Testis (tissue), 3 donors: ENCODE measurements around the gene ZNF689. TPM values are rescaled to one million over a fixed set of nuclear protein-coding genes. Genes with fewer than 3 reads are reported as not detected.
A peak's percentile ranks its signal among the peaks of the same experiment; 100 is the strongest.

Experiments
- DNase-seq: peaks from one replicate; pipeline ENCODE4 v3.0.0-alpha.2; 2019
- H3K27ac ChIP-seq, 2 donors: fragments of 200-600 bp; sonication (generic); one replicate each; pipeline ENCODE4 v1.5.1; 2019
- H3K27me3 ChIP-seq: fragments of 200-600 bp; sonication (generic); one replicate; pipeline ENCODE4 v1.5.1; 2019
- H3K36me3 ChIP-seq: fragments of 200-600 bp; sonication (generic); one replicate; pipeline ENCODE4 v1.5.1; 2017; ENCODE audit warnings: low read depth; ENCODE audit errors: missing control alignments
- H3K4me1 ChIP-seq: fragments of 200-600 bp; sonication (generic); one replicate; pipeline ENCODE4 v1.5.1; 2019
- H3K4me3 ChIP-seq, 2 donors: fragments of 200-600 bp; sonication (generic); one replicate each; pipeline ENCODE4 v1.5.1; 2017 to 2019
- H3K9me3 ChIP-seq: fragments of 200-600 bp; sonication (generic); one replicate; pipeline ENCODE4 v1.5.1; 2017
- POLR2A ChIP-seq: fragments of 450-650 bp; IDR thresholded peaks from one replicate; pipeline ENCODE4 v1.6.1; 2017; ENCODE audit warnings: antibody characterized with exemption, mild to moderate bottlenecking, moderate library complexity
- WGBS, 2 donors: methylation state at CpG; one replicate each; pipeline ENCODE4 v1.1.5; 2018; 5-methylcytosine and 5-hydroxymethylcytosine counted together
- intact Hi-C: fragments of 100-400 bp; cut with DNase I; formaldehyde crosslinking; loops from one replicate; pipeline ENCODE4 v1.15.1; 2023; ENCODE audit warnings: low total_unique reads
- polyA plus RNA-seq: library from polyadenylated mRNA; stranded (reverse); fragments of 350-450 nt; fragmentation: Illumina TruSeq; extraction: RNeasy Lipid Tissue Mini Kit (QIAGEN cat#74804); gene quantifications from one replicate; pipeline ENCODE4 v1.2.3, GENCODE V29; 2014; ENCODE audit warnings: low read depth, low replicate concordance; ENCODE audit not compliant: insufficient read depth
- total RNA-seq, 2 donors: library from RNA; depleted of rRNA; stranded (reverse); fragments of >200 nt; gene quantifications; one replicate each; pipeline ENCODE4 v1.2.3, GENCODE V29; 2016
- TF ChIP-seq, protein P1 (sequence below), 3 experiments: fragments of 450-650 bp in 2 of 3; fragments of 200-600 bp in 1 of 3; sonication (generic) in 1 of 3; IDR thresholded peaks; one replicate each; pipeline ENCODE4 v1.5.1; 2016 to 2019; ENCODE audit warnings: antibody characterized with exemption in 3 of 3, mild to moderate bottlenecking in 2 of 3, moderate library complexity in 1 of 3

The ZNF689 gene
- total and polyA plus RNA-seq, 3 donors from 2014 or later = 33.0 to 82.7 (median 41.3) TPM

DNA sequence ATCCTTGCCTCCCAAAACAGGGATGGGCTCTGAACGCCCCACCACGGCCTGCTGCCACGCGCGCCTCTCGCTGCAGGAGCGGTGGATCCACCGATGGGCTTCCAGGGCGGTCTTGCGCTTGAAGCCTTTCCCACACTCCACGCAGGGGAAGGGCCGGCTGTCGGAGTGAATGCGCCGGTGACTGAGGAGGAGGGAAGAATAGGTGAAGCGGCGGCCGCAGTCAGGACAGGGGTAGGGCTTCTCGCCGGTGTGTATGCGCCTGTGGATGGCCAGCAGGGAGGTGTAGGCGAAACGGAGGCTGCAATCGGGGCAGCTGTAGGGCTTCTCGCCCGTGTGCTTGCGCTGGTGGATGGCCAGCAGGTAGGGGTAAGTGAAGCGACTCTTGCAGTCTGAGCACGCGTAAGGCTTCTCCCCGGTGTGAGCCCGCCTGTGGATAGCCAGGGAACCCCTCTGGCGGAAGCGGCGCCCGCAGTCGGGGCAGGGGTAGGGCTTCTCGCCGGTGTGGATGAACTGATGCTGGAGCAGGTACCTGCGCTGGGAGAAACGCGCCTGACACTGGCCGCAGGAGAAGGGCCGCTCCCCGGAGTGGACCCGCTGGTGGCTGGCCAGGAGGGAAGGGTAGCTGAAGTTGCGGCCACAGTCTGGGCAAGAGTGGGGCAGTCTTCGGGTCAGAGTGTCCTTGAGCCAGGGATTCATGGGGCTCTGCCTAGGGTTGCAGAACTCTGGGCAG, 27.4 kb downstream of the ZNF689 start:
- intact Hi-C loops = no loop called here
- 45 to 84% methylated on average over 32 to 48 of the region's 48 CpGs for WGBS, 2 donors
- Histone ChIP-seq H3K27me3 (no peaks in the 10 kb centered on the region), H3K4me3 (no peak overlapping the region), H3K4me1 (peaks cover 10% of the 10 kb centered on the region), H3K27ac (no peak overlapping the region), H3K36me3 (no peaks in the 10 kb centered on the region), H3K9me3 (no peaks in the 10 kb centered on the region)
- no peak for TF ChIP-seq POLR2A
- TF ChIP-seq, protein P1, sequence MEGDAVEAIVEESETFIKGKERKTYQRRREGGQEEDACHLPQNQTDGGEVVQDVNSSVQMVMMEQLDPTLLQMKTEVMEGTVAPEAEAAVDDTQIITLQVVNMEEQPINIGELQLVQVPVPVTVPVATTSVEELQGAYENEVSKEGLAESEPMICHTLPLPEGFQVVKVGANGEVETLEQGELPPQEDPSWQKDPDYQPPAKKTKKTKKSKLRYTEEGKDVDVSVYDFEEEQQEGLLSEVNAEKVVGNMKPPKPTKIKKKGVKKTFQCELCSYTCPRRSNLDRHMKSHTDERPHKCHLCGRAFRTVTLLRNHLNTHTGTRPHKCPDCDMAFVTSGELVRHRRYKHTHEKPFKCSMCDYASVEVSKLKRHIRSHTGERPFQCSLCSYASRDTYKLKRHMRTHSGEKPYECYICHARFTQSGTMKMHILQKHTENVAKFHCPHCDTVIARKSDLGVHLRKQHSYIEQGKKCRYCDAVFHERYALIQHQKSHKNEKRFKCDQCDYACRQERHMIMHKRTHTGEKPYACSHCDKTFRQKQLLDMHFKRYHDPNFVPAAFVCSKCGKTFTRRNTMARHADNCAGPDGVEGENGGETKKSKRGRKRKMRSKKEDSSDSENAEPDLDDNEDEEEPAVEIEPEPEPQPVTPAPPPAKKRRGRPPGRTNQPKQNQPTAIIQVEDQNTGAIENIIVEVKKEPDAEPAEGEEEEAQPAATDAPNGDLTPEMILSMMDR (IDR thresholded peaks at IDR 0.05) = no peak
- no peak for DNase-seq

DNA sequence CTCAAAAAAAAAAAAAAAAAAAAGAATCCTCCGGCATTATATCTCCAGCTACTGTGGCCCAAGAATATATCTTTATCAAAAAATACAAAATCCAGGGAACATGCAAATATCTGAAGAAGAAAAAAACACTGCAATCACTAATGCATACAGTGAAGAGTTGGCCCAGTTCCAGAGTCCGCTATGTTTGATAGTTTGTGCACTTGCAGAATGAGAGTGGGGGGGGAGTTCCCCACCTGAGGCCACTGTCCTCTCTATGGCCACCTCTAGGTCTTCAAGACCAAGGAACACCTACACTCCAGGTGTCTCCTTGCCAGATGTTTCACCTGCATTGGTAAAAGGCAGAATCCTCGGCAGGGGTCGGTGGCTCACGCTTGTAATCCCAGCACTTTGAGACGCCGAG, 28.7 kb downstream of the ZNF689 start:
- WGBS, 2 donors = 70 to 78% methylated on average over 7 of the region's 7 CpGs
- Histone ChIP-seq H3K36me3 (no peaks in the 10 kb centered on the region), H3K27me3 (no peaks in the 10 kb centered on the region), H3K4me1 (peaks cover 10% of the 10 kb centered on the region), H3K9me3 (no peaks in the 10 kb centered on the region), H3K27ac (no peak overlapping the region), H3K4me3 (no peak overlapping the region)
- intact Hi-C loops = no loop called here
- DNase-seq = no peak
- TF ChIP-seq POLR2A = no peak
- TF ChIP-seq, protein P1 (IDR thresholded peaks at IDR 0.05) = no peak

DNA sequence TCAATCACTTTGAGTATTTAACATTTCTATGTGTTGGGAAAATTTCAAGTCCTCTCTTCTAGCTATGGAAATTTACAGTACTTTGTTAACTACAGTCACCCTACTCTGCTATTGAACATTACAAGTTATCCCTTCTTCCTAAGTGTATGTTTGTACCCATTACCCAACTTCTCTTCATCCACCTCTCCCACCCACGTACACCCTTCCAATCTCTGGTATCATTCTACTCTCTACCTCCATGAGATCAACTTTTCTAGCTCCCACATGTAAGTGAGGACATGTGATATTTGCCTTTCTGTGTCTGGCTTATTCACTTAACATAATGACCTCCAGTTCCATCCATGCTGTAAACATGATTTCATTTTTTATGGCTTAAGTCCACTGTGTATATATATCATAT, 35.5 kb downstream of the ZNF689 start:
- Histone ChIP-seq H3K27ac (no peak overlapping the region), H3K4me3 (no peak overlapping the region), H3K4me1 (peaks cover 9% of the 10 kb centered on the region), H3K9me3 (no peaks in the 10 kb centered on the region), H3K36me3 (no peaks in the 10 kb centered on the region), H3K27me3 (no peaks in the 10 kb centered on the region)
- TF ChIP-seq POLR2A = no peak
- TF ChIP-seq, protein P1 (IDR thresholded peaks at IDR 0.05) = no peak
- intact Hi-C loops = no loop called here
- no peak for DNase-seq
- WGBS, 2 donors = 74 to 92% methylated on average over 1 of the region's 1 CpG

DNA sequence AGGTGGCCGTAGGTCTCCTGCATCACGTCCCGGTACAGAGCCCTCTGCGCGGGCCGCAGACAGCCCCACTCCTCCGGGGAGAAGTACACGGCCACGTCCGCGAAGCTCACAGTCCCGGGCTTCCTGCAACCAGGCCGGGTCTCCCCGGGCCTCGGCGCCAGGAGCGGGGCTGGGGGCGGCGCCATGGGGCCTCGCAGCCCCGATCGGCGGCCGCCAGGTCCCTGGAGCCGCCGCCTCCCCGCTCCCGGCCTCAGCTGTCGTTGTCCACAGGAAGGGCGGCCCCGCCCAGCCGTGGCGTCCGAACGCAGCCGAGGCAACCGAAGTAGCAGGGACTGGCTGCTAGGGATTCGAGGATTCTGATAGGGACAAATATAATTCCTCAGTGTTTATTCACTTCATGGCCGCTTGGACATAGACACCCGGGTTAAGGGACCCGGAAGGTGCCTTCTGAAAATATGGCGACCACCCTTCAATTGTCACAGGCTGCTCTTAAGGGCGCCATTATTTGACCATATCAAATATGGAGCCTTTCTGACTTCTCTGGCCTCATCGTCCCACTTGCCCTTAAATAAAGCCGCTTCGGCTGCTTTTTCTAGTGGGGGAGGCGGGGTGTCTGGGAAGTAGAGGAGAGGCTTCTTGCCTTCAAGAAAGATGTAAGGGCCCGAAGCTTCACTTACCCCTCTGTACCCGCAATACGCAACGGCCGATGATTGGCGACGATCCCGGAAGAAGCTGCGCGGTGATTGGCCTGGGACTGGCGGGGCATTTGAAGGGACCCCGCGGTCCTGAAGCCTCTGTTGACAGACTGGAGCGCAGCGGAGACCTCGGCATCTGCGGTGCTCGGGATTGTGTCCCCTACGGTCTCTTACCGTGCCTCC, 38.5 kb downstream of the ZNF689 start, which contains the start of gene ZNF688:
Gene ZNF688, minus strand, starts transcription at position 270 of the 878 bp plus-strand sequence. Its CDS starts 85 bp downstream, at position 185.
- peaks cover 9% of the 10 kb centered on the region for H3K4me1 ChIP-seq
- H3K36me3 ChIP-seq = no peaks in the 10 kb centered on the region
- peak; percentile 96 for DNase-seq
- WGBS, 2 donors = 0% methylated on average over 21 to 50 of the region's 67 CpGs
- intact Hi-C loops = no loop called here
- H3K9me3 ChIP-seq = no peaks in the 10 kb centered on the region
- TF ChIP-seq, protein P1 (IDR thresholded peaks at IDR 0.05) = peak in 1 of 3 experiments; percentile 28
- TF ChIP-seq POLR2A = no peak
- peak within 1 kb of the TSS; percentile 97 for H3K27ac ChIP-seq
- peak within 1 kb of the TSS; percentile 62 to 80 for H3K4me3 ChIP-seq
- H3K27me3 ChIP-seq = no peaks in the 10 kb centered on the region
